ENCODE data around the gene RNF103.

GRCh38 chr2:86592547-86593230, 31.0 kb downstream of the RNF103 start:
- TF ChIP-seq CTCF (IDR thresholded peaks at IDR 0.05) (no peak), POLR2A (IDR thresholded peaks at IDR 0.05) (no peak)

Data from vagina (tissue), 2 donors.